ENCODE measurements around the gene CSHL1.
"Not testable (repeated sequence)": the region's sequence is repeated elsewhere in the genome, so short reads cannot be mapped to it uniquely, and the experiment has no call there.

Gene CSHL1

DNA sequence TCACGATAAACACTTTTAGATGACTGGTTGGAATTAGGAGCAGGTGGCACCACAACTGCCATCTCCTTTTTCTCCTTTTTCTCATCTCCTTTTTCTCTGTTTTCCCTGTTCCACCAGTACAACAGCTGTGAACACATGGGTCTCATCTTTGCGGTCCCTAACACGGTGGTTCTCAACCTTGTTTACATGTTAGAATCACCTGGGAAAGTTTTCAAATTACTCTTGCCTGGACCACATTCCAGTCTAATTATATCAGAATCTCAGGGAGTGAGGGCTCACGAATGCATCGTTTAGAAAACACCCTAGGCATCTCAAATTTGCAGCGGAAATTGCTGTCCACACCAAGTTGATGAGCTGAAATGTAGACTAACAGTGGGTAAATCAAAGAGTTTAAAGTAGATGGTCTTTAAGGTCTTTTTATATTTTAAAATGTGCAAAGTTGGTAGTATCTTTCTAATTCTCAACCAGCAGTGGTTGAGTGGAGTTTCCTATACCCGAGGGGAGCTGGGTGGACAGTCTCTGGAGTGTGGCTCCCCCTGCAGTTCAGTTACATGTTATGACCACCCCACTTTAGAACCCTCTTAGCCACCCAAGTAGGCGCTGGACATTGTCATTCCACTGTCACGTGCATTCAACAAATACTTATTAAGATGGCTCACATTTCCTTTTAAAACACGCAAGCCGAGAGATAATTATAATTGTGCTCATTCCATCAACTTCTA lies 18.6 kb downstream of the CSHL1 start:
- H3K27ac Mint-ChIP-seq; H3K27me3 Mint-ChIP-seq; H3K36me3 Mint-ChIP-seq (ENCODE audit: low read depth); H3K4me3 Mint-ChIP-seq; H3K4me1 Mint-ChIP-seq (ENCODE audit: low read depth); H3K9me3 Mint-ChIP-seq: not testable (repeated sequence)

DNA sequence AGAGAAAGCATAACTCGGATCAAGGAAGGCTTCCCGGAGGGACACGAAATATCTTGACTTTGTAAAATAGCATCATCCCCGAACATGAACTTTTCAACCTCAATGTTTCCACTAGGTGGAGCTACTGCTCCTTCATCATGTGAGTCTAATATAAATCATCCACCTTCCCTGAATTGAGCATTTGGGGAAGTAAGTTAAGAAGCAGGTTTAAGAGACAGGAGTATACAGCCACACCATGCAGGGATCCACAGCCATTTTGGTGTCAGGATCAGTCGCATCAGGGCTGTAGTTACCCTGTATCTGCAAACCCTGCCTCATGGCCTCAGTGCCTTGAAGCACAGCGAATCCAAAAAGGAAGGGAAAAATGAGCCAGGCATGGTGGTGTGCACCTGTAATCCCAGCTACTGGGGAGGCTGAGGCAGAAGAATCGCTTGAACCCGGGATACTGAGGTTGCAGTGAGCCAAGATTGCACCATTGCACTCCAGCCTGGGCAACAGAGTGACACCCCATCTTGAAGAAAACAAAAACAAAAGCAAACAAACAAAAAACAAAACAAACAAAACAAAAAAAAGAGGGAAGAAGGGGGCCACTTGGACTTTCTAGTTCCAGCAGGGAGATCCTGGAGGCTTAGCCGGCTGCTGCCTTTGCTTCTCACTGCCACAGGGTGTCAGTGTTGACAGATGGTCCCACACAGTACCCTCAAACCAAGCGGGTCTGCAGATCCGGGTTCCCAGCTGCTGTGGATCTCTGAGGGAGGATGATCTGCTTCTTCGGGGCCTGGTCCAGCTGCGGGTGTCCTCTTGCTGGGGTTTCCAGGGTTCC lies 21.8 kb downstream of the CSHL1 start:
- not testable (repeated sequence) for H3K27me3 Mint-ChIP-seq; H3K36me3 Mint-ChIP-seq (ENCODE audit: low read depth); H3K9me3 Mint-ChIP-seq; H3K4me1 Mint-ChIP-seq (ENCODE audit: low read depth); H3K27ac Mint-ChIP-seq; H3K4me3 Mint-ChIP-seq

DNA sequence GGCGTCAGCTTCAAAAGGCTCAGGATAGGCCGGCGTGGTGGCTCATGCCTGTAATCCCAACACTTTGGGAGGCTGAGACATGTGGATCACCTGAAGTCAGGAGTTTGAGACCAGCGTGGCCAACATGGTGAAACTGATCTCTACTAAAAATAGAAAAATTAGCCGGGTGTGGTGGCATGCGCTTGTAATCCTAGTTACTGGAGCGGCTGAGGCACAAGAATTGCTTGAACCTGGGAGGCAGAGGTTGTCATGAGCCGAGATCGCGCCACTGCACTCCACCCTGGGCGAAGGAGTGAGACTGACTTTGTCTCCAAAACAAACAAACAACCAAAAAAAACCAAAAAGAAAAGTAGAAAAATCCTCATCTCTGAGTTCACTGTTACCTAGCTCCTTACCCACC lies 25.9 kb downstream of the CSHL1 start:
- not testable (repeated sequence) for H3K9me3 Mint-ChIP-seq; H3K4me3 Mint-ChIP-seq; H3K4me1 Mint-ChIP-seq (ENCODE audit: low read depth); H3K36me3 Mint-ChIP-seq (ENCODE audit: low read depth); H3K27ac Mint-ChIP-seq; H3K27me3 Mint-ChIP-seq

DNA sequence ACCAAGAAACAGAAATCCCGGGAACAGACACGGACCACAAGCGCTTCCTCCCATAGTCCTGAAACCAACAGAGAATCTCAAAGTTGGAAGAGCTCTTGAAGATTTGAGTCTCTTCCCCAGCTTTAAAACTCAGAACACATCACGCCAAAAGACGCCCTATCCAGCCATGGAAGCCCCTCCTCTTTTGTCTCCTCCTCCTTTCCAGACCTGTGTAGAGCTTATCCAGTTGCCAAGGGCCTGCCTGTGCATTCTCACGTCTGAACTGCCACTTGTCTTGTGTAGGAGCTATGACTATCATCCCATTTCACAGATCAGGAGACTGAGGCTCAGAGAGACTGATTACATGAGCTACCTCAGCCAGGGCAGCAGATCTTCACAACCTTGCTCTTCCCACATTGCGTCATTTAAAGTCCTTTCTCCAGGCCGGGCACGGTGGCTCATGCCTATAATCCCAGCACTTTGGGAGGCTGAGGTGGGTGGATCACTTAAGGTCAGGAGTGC lies 28.4 kb downstream of the CSHL1 start:
- H3K27ac Mint-ChIP-seq; H3K36me3 Mint-ChIP-seq (ENCODE audit: low read depth); H3K27me3 Mint-ChIP-seq; H3K4me3 Mint-ChIP-seq; H3K9me3 Mint-ChIP-seq; H3K4me1 Mint-ChIP-seq (ENCODE audit: low read depth): not testable (repeated sequence)

DNA sequence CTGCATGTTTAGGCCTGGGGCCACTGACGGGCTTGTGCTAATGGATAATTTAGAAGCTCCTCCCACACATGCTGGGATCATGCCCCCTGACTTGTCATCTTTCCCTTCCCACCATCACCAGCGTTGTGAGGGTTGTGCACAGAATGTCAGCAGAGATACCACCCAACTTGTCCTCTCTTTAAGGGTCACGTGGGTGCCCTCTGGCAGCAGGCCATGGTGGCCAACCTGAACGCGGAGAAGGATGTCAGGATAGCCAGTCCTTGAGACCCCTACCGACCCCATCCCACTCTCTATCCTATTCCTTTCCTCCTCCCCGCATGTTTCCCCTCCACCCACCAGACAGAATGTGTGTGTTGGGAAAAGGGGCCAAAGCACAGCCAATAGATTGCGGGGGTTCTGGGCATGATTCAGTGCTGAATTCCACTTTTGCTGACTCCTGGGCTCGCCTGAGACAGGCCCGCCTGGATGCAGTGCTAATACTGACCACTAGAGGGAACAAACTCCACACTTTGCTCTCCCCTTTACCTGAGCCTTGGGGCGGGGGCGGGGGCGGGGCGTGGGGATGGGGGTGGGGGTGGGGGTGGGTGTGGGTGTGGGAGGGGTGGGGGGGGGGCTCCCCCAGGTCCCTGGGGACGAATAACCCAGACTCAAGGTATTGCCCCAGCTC lies 29.0 kb downstream of the CSHL1 start, which contains the start of gene GH2:
GH2 (minus strand) TSS at position 10 of the 667 bp plus-strand sequence. CDS start 143 bp downstream, outside the sequence.
- H3K4me3 Mint-ChIP-seq: no peak within 1 kb of the TSS
- no peaks in the 10 kb centered on the region for H3K9me3 Mint-ChIP-seq
- no peaks in the 10 kb centered on the region for H3K27me3 Mint-ChIP-seq
- H3K4me1 Mint-ChIP-seq (ENCODE audit: low read depth): no peaks in the 10 kb centered on the region
- no peak within 1 kb of the TSS for H3K27ac Mint-ChIP-seq
- no peaks in the 10 kb centered on the region for H3K36me3 Mint-ChIP-seq (ENCODE audit: low read depth)

DNA sequence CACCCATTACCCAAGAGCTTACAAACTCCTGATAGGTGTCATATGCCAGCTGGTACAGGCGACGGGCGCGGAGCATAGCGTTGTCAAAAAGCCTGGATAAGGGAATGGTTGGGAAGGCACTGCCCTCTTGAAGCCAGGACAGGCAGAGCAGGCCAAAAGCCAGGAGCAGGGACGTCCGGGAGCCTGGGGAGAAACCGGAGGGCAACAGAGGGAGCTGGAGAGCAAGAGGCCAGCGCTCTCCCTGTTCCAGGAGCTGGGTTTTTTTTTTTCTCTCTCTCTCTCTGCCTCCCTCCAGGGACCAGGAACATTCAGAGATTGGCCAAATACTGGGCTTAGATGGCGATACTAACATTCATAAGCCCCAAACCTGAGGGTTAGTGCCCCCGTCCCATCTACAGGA lies 29.7 kb downstream of the CSHL1 start:
- H3K4me1 Mint-ChIP-seq (ENCODE audit: low read depth); H3K9me3 Mint-ChIP-seq; H3K4me3 Mint-ChIP-seq; H3K36me3 Mint-ChIP-seq (ENCODE audit: low read depth); H3K27ac Mint-ChIP-seq; H3K27me3 Mint-ChIP-seq: not testable (repeated sequence)

DNA sequence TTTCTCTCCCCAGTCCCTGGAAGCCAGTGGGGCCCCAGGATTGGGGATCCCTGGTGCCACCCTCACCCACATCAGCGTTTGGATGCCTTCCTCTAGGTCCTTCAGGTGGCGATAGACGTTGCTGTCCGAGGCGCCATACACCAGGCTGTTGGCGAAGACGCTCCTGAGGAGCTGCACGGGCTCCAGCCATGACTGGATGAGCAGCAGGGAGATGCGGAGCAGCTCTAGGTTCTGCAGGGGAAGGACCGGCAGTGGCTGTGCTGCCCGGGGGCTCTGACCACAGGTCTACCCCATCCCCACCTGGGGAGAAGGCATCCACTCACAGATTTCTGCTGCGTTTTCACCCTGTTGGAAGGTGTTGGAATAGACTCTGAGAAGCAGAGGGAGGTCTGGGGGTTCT lies 30.4 kb downstream of the CSHL1 start:
- Mint-ChIP-seq H3K27me3 (no peaks in the 10 kb centered on the region), H3K4me3 (no peak overlapping the region), H3K36me3 (ENCODE audit: low read depth) (no peaks in the 10 kb centered on the region), H3K9me3 (no peaks in the 10 kb centered on the region), H3K4me1 (ENCODE audit: low read depth) (no peaks in the 10 kb centered on the region), H3K27ac (no peak overlapping the region)

DNA sequence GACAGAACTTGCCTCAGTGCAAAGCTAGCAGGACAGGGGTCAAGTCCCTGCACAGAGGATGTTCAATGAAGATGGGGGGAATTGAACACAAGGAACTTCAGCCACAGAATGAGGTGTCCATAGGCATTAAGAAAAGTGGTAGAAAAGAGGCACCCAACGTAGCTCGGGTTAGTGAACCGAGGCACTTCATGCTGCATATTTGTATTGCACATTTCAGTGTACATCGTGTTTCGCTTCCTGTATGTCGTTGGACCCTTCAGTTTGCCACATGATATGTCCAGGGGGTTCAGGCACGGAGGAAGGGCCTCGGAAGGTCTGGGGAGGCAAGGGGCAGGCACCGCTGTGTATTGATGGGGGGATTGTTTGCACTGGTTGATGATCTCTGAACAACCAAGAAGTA lies 32.6 kb downstream of the CSHL1 start:
- H3K4me1 Mint-ChIP-seq (ENCODE audit: low read depth); H3K27me3 Mint-ChIP-seq; H3K27ac Mint-ChIP-seq; H3K36me3 Mint-ChIP-seq (ENCODE audit: low read depth); H3K4me3 Mint-ChIP-seq; H3K9me3 Mint-ChIP-seq: not testable (repeated sequence)

DNA sequence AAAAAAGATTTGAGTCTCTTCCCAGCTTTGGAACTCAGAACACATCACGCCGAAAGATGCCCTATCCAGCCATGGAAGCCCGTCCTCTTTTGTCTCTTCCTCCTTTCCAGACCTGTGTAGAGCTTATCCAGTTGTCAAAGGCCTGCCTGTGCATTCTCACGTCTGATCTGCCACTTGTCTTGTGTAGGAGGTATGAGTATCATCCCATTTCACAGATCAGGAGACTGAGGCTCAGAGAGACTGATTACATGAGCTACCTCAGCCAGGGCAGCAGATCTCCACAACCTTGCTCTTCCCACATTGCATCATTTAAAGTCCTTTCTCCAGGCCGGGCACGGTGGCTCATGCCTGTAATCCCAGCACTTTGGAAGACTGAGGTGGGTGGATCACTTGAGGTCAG lies 36.4 kb downstream of the CSHL1 start:
- H3K9me3 Mint-ChIP-seq; H3K27ac Mint-ChIP-seq; H3K4me1 Mint-ChIP-seq (ENCODE audit: low read depth); H3K27me3 Mint-ChIP-seq; H3K4me3 Mint-ChIP-seq; H3K36me3 Mint-ChIP-seq (ENCODE audit: low read depth): not testable (repeated sequence)

DNA sequence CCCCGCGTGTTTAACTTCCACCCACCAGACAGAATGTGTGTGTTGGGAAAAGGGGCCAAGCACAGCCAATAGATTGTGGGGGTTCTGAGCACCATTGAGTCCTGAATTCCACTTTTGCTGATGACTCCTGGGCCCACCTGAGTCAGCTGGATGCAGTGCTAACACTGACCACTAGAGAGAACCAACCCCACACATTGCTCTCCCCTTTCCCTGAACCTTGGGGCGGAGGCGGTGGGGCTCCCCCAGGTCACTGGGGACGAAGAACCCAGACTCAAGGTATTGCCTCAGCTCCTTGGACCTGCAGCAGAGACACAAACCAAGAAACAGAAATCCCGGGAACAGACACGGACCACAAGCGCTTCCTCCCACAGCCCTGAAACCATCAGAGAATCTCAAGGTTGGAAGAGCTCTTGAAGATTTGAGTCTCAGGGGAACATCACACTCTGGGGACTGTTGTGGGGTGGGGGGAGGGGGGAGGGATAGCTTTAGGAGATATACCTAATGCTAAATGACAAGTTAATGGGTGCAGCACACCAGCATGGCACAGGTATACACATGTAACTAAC lies 36.9 kb downstream of the CSHL1 start:
- not testable (repeated sequence) for H3K27ac Mint-ChIP-seq; H3K4me1 Mint-ChIP-seq (ENCODE audit: low read depth); H3K27me3 Mint-ChIP-seq; H3K9me3 Mint-ChIP-seq; H3K4me3 Mint-ChIP-seq; H3K36me3 Mint-ChIP-seq (ENCODE audit: low read depth)

DNA sequence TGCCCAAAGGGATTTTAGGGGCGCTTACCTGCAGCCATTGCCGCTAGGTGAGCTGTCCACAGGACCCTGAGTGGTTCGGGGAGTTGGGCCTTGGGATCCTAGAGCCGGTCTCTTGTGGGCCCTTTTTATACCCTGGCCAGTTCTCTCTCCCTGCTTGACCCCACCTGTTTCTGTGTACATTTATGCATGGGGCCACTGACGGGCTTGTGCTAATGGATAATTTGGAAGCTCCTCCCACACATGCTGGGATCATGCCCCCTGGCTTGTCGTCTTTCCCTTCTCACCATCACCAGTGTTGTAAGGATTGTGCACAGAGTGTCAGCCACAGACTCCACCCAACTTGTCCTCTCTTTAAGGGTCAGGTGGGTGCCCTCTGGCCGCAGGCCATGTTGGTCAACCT lies 37.5 kb downstream of the CSHL1 start, which contains the start of gene CSH2:
CSH2 (minus strand) TSS at position 101 of the 400 bp plus-strand sequence; CDS start at position 38, 63 bp downstream.
- H3K36me3 Mint-ChIP-seq (ENCODE audit: low read depth); H3K9me3 Mint-ChIP-seq; H3K4me3 Mint-ChIP-seq; H3K27ac Mint-ChIP-seq; H3K4me1 Mint-ChIP-seq (ENCODE audit: low read depth); H3K27me3 Mint-ChIP-seq: not testable (repeated sequence)

DNA sequence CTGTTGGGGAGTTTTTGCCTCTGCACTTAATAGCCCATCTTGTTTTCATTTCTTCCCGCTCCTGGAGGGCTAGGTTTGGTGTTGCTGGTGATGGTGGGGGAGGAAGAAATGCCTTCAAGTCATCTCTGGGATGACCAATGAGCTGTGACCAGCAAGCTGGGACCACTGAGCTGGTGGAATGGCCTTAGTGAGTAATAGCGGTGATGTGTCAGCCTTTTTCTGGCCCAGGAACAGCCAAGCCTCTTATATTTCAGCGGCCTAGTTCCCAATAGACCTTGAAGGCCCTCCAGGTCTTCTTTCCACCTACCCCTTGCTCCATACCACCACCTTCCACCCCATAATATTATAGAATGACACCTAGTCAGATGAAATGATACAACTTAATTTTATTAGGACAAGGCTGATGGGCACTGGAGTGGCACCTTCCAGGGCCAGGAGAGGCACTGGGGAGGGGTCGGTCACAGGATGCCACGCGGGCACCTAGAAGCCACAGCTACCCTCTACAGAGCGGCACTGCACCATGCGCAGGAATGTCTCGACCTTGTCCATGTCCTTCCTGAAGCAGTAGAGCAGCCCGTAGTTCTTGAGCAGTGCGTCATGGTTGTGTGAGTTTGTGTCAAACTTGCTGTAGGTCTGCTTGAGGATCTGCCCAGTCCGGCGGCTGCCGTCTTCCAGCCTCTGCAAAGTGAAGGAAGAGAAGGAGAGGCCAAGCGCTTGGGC lies 39.3 kb downstream of the CSHL1 start:
- H3K36me3 Mint-ChIP-seq (ENCODE audit: low read depth); H3K4me1 Mint-ChIP-seq (ENCODE audit: low read depth); H3K4me3 Mint-ChIP-seq; H3K9me3 Mint-ChIP-seq; H3K27me3 Mint-ChIP-seq; H3K27ac Mint-ChIP-seq: not testable (repeated sequence)

DNA sequence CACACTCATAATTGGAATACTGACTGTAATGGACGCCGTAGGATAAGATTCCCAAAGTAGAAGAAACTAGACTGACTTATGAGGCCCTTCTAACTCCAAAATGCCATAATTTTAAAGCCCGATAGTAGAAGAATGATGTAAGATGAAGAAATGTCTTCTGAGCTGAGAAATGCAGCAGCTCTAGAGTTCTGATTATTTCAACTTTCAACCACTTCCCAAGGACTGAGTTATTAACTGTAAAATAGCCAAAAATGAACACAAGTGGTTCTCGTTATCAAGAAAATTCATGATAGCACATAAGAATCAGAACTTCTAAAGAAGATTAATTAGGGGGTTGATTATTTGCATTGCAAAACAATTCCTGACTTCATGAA lies 40.8 kb downstream of the CSHL1 start:
- H3K4me1 Mint-ChIP-seq (ENCODE audit: low read depth); H3K27ac Mint-ChIP-seq; H3K9me3 Mint-ChIP-seq; H3K27me3 Mint-ChIP-seq; H3K36me3 Mint-ChIP-seq (ENCODE audit: low read depth); H3K4me3 Mint-ChIP-seq: not testable (repeated sequence)

DNA sequence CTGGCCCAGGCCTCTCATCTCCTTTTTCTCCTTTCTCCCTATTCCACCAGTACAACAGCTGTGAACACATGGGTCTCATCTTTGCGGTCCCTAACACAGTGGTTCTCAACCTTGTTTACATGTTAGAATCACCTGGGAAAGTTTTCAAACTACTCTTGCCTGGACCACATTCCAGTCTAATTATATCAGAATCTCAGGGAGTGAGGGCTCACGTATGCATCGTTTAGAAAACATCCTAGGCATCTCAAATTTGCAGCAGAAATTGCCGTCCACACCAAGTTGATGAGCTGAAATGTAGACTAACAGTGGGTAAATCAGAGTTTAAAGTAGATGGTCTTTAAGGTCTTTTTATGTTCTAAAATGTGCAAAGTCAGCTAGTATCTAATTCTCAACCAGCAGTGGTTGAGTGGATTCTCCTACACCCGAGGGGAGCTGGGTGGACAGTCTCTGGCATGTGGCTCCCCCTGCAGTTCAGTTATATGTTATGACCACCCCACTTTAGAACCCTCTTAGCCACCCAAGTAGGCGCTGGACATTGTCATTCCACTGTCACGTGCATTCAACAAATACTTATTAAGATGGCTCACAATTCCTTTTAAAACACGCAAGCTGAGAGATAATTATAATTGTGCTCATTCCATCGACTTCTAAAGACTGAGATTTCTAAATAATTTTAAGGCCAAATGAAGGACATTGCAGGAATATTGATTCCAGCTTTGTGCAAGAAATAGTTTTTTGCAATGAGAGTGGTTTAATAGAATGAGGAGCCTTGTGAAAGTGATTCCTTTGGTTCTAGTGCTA lies 41.4 kb downstream of the CSHL1 start:
- H3K4me3 Mint-ChIP-seq; H3K9me3 Mint-ChIP-seq; H3K36me3 Mint-ChIP-seq (ENCODE audit: low read depth); H3K4me1 Mint-ChIP-seq (ENCODE audit: low read depth); H3K27ac Mint-ChIP-seq; H3K27me3 Mint-ChIP-seq: not testable (repeated sequence)

Measured in stimulated activated naive CD8-positive, alpha-beta T cell treated with anti-CD3 and anti-CD28 coated beads, Interleukin-15, Interleukin-2, amounts not matched to agents 100 ng/mL and 50 ng/mL, for 24 hours (primary cell).